ENCODE measurements around the gene ZNF710.
"Not testable (repeated sequence)": the region's sequence is repeated elsewhere in the genome, so short reads cannot be mapped to it uniquely, and the experiment has no call there.

ZNF710 gene

GRCh38 chr15:90101969-90102890 is 101.1 kb downstream of the ZNF710 start, which contains the start of gene IDH2:
Gene IDH2 (minus strand): TSS chr15:90102468. CDS start chr15:90102390, 78 bp downstream.
- Mint-ChIP-seq H3K27ac (peak within 1 kb of the TSS; percentile 79), H3K27me3 (peaks cover 0 to 5% of the 10 kb centered on the region in 2 donors), H3K4me3 (peak within 1 kb of the TSS; percentile 89 to 91), H3K36me3 (peaks cover 0 to 14% of the 10 kb centered on the region in 2 donors), H3K9me3 (no peaks in the 10 kb centered on the region), H3K4me1 (peaks cover 26 to 52% of the 10 kb centered on the region in 2 donors)
- peak; percentile 71 for DNase-seq
- ATAC-seq (replicated peaks), result peak; percentile 84 to 87

- H3K27me3 Mint-ChIP-seq, result peaks cover 0 to 6% of the 10 kb centered on the region in 2 donors
- H3K36me3 Mint-ChIP-seq, result peaks cover 0 to 10% of the 10 kb centered on the region in 2 donors
- no peak overlapping the region for H3K27ac Mint-ChIP-seq
- ATAC-seq (replicated peaks) (no peak), DNase-seq (no peak)
- peak overlapping the region in 1 of 2 donors; percentile 32 for H3K4me3 Mint-ChIP-seq
- peaks cover 20 to 36% of the 10 kb centered on the region in 2 donors for H3K4me1 Mint-ChIP-seq
- no peaks in the 10 kb centered on the region for H3K9me3 Mint-ChIP-seq
These were observed 102.7 kb downstream of the ZNF710 start for GRCh38 chr15:90103701-90104329.

- H3K36me3 Mint-ChIP-seq, result peaks cover 0 to 4% of the 10 kb centered on the region in 2 donors
- ATAC-seq (replicated peaks) (no peak), DNase-seq (no peak)
- no peak overlapping the region for H3K27ac Mint-ChIP-seq
- H3K4me1 Mint-ChIP-seq, result peaks cover 14 to 29% of the 10 kb centered on the region in 2 donors
- no peak overlapping the region for H3K4me3 Mint-ChIP-seq
- H3K9me3 Mint-ChIP-seq, result no peaks in the 10 kb centered on the region
- peaks cover 0 to 6% of the 10 kb centered on the region in 2 donors for H3K27me3 Mint-ChIP-seq
These were observed 103.4 kb downstream of the ZNF710 start for GRCh38 chr15:90104551-90104950.

GRCh38 chr15:90105521-90105920 is 104.4 kb downstream of the ZNF710 start:
- Mint-ChIP-seq H3K4me1 (peaks cover 8 to 19% of the 10 kb centered on the region in 2 donors), H3K9me3 (no peaks in the 10 kb centered on the region), H3K36me3 (no peaks in the 10 kb centered on the region), H3K4me3 (no peak overlapping the region), H3K27ac (no peak overlapping the region), H3K27me3 (peaks cover 3 to 6% of the 10 kb centered on the region in 2 donors)
- ATAC-seq (replicated peaks) (no peak), DNase-seq (no peak)

- H3K27me3 Mint-ChIP-seq, result peaks cover 3 to 6% of the 10 kb centered on the region in 2 donors
- DNase-seq (no peak), ATAC-seq (replicated peaks) (no peak)
- H3K27ac Mint-ChIP-seq, result no peak overlapping the region
- H3K36me3 Mint-ChIP-seq, result no peaks in the 10 kb centered on the region
- no peaks in the 10 kb centered on the region for H3K9me3 Mint-ChIP-seq
- H3K4me3 Mint-ChIP-seq, result no peak overlapping the region
- peaks cover 4 to 9% of the 10 kb centered on the region in 2 donors for H3K4me1 Mint-ChIP-seq
These were observed 105.5 kb downstream of the ZNF710 start for GRCh38 chr15:90106522-90107117.

- not testable (repeated sequence) for H3K4me3 Mint-ChIP-seq; ATAC-seq (replicated peaks); H3K27ac Mint-ChIP-seq; H3K9me3 Mint-ChIP-seq; H3K27me3 Mint-ChIP-seq; DNase-seq; H3K4me1 Mint-ChIP-seq; H3K36me3 Mint-ChIP-seq
These were observed 106.9 kb downstream of the ZNF710 start for GRCh38 chr15:90108038-90108437.

GRCh38 chr15:90109163-90109751 is 108.1 kb downstream of the ZNF710 start:
- H3K36me3 Mint-ChIP-seq; ATAC-seq (replicated peaks); H3K4me3 Mint-ChIP-seq: not testable (repeated sequence)

GRCh38 chr15:90113166-90113565 is 112.0 kb downstream of the ZNF710 start:
- no peak for DNase-seq
- Mint-ChIP-seq H3K27me3 (peaks cover 0 to 3% of the 10 kb centered on the region in 2 donors), H3K4me1 (no peaks in the 10 kb centered on the region)

More at GRCh38 chr15:90109163-90109751, 108.1 kb downstream of the ZNF710 start:
- not testable (repeated sequence) for H3K4me1 Mint-ChIP-seq, H3K9me3 Mint-ChIP-seq, H3K27ac Mint-ChIP-seq, H3K27me3 Mint-ChIP-seq, DNase-seq

GRCh38 chr15:90114451-90114901 is 113.4 kb downstream of the ZNF710 start:
- Mint-ChIP-seq H3K9me3 (peaks cover 7 to 10% of the 10 kb centered on the region in 2 donors), H3K27ac (no peak overlapping the region), H3K4me1 (no peaks in the 10 kb centered on the region), H3K4me3 (no peak overlapping the region), H3K36me3 (peaks cover 2 to 6% of the 10 kb centered on the region in 2 donors), H3K27me3 (peaks cover 5 to 9% of the 10 kb centered on the region in 2 donors)
- no peak for DNase-seq
- no peak for ATAC-seq (replicated peaks)

More at GRCh38 chr15:90113166-90113565, 112.0 kb downstream of the ZNF710 start:
- no peak for ATAC-seq (replicated peaks)
- Mint-ChIP-seq H3K36me3 (peaks cover 2 to 6% of the 10 kb centered on the region in 2 donors), H3K27ac (no peak overlapping the region), H3K4me3 (no peak overlapping the region), H3K9me3 (peaks cover 7 to 10% of the 10 kb centered on the region in 2 donors)

- no peak overlapping the region for H3K27ac Mint-ChIP-seq
These were observed 114.7 kb downstream of the ZNF710 start for GRCh38 chr15:90115783-90116182.

GRCh38 chr15:90119367-90119766 is 118.2 kb downstream of the ZNF710 start:
- Mint-ChIP-seq H3K27ac (no peak overlapping the region), H3K4me1 (no peaks in the 10 kb centered on the region)
- no peak for ATAC-seq (replicated peaks)

More at GRCh38 chr15:90115783-90116182, 114.7 kb downstream of the ZNF710 start:
- Mint-ChIP-seq H3K27me3 (peaks cover 6% of the 10 kb centered on the region in 2 donors), H3K4me3 (no peak overlapping the region), H3K4me1 (no peaks in the 10 kb centered on the region), H3K36me3 (peaks cover 2 to 6% of the 10 kb centered on the region in 2 donors), H3K9me3 (peaks cover 7 to 10% of the 10 kb centered on the region in 2 donors)
- no peak for ATAC-seq (replicated peaks)
- no peak for DNase-seq

GRCh38 chr15:90121086-90121485 is 120.0 kb downstream of the ZNF710 start:
- no peaks in the 10 kb centered on the region for H3K36me3 Mint-ChIP-seq
- ATAC-seq (replicated peaks) (no peak), DNase-seq (no peak)
- H3K27me3 Mint-ChIP-seq, result peaks cover 6 to 13% of the 10 kb centered on the region in 2 donors
- no peak overlapping the region for H3K27ac Mint-ChIP-seq
- peaks cover 0 to 2% of the 10 kb centered on the region in 2 donors for H3K9me3 Mint-ChIP-seq
- no peak overlapping the region for H3K4me3 Mint-ChIP-seq
- no peaks in the 10 kb centered on the region for H3K4me1 Mint-ChIP-seq

More at GRCh38 chr15:90119367-90119766, 118.2 kb downstream of the ZNF710 start:
- no peak for DNase-seq
- peaks cover 2 to 3% of the 10 kb centered on the region in 2 donors for H3K36me3 Mint-ChIP-seq
- H3K27me3 Mint-ChIP-seq, result peaks cover 6% of the 10 kb centered on the region in 2 donors
- peaks cover 3 to 5% of the 10 kb centered on the region in 2 donors for H3K9me3 Mint-ChIP-seq
- H3K4me3 Mint-ChIP-seq, result no peak overlapping the region

GRCh38 chr15:90124507-90124906 is 123.4 kb downstream of the ZNF710 start:
- H3K27ac Mint-ChIP-seq, result no peak overlapping the region
- H3K9me3 Mint-ChIP-seq, result no peaks in the 10 kb centered on the region
- peaks cover 1 to 7% of the 10 kb centered on the region in 2 donors for H3K4me1 Mint-ChIP-seq
- H3K4me3 Mint-ChIP-seq, result no peak overlapping the region
- H3K36me3 Mint-ChIP-seq, result peaks cover 0 to 2% of the 10 kb centered on the region in 2 donors
- peaks cover 9 to 15% of the 10 kb centered on the region in 2 donors for H3K27me3 Mint-ChIP-seq
- ATAC-seq (replicated peaks) (no peak), DNase-seq (no peak)
